Measurements from ENCODE around the gene KDM1A. TPM values are rescaled to one million over a fixed set of nuclear protein-coding genes. Genes with fewer than 3 reads are reported as not detected.

KDM1A gene
- total RNA-seq, 1 experiment from 2014 or later, result 204 TPM

- Histone ChIP-seq H3K27ac (ENCODE audit: insufficient read length, low read depth, low read length) (no peak overlapping the region), H3K4me1 (ENCODE audit: insufficient read depth, low read length) (no peaks in the 10 kb centered on the region), H2BK5ac (ENCODE audit: insufficient read length, low read length) (no peak overlapping the region), H3K27me3 (ENCODE audit: insufficient read depth, low read length) (no peaks in the 10 kb centered on the region), H3T11ph (ENCODE audit: low read length) (no peak overlapping the region), H4K5ac (ENCODE audit: insufficient read length, low read depth, low read length) (no peak overlapping the region), H3K79me2 (ENCODE audit: insufficient read depth, low read length) (peaks cover 80% of the 10 kb centered on the region), H3K9ac (ENCODE audit: extremely low read depth, insufficient read length, low read length) (no peak overlapping the region), H3K4me2 (ENCODE audit: insufficient read depth, insufficient read length, low read length) (no peak overlapping the region), H4K91ac (ENCODE audit: insufficient read length, low read depth, low read length) (no peak overlapping the region), H2BK12ac (ENCODE audit: insufficient read length, low read depth, low read length) (no peak overlapping the region), H3K4ac (ENCODE audit: low read depth, low read length) (no peak overlapping the region), H3K18ac (ENCODE audit: insufficient read length, low read depth, low read length) (no peak overlapping the region), H3K79me1 (ENCODE audit: insufficient read depth, low read depth, low read length, poor library complexity, severe bottlenecking) (no peaks in the 10 kb centered on the region), H2AK5ac (ENCODE audit: insufficient read length, low read length) (no peak overlapping the region), H3K56ac (ENCODE audit: insufficient read length, low read depth, low read length) (no peak overlapping the region), H3K23me2 (ENCODE audit: insufficient read length, low read depth, low read length, poor library complexity, severe bottlenecking) (no peaks in the 10 kb centered on the region), H2AFZ (ENCODE audit: low read length) (no peak overlapping the region), H4K20me1 (ENCODE audit: control insufficient read depth, insufficient read depth, insufficient read length) (no peaks in the 10 kb centered on the region), H2BK15ac (ENCODE audit: low read depth, low read length) (no peak overlapping the region), H3K14ac (ENCODE audit: insufficient read depth, low read length) (no peak overlapping the region), H3K23ac (ENCODE audit: insufficient read length, low read depth, low read length) (no peak overlapping the region), H4K8ac (replicated peaks; ENCODE audit: insufficient read length, low read depth, low read length) (no peak overlapping the region), H2BK120ac (ENCODE audit: low read depth, low read length, poor library complexity, severe bottlenecking) (no peak overlapping the region), H3K9me3 (ENCODE audit: control insufficient read depth, low read depth, low read length) (no peaks in the 10 kb centered on the region), H2BK20ac (ENCODE audit: low read depth, low read length, poor library complexity, severe bottlenecking) (no peak overlapping the region)
- no peak overlapping the region for H3K4me3 Mint-ChIP-seq
- no peak overlapping the region; a peak in 1 of 7 replicates for H3K27ac Mint-ChIP-seq
- peaks cover 21 to 22% of the 10 kb centered on the region in 2 experiments for H3K9me3 Mint-ChIP-seq
- H3K27me3 Mint-ChIP-seq (ENCODE audit: low read depth), result no peaks in the 10 kb centered on the region
- no peak for TF ChIP-seq CTCF (conservative IDR thresholded peaks at IDR 0.05)
- peaks cover 24 to 35% (median 25%) of the 10 kb centered on the region in 3 experiments for H3K36me3 Mint-ChIP-seq (ENCODE audit: insufficient read depth in 1 of 3, low read depth in 3 of 3)
- DNase-seq, result no peak
- no CpG with 5 or more reads among the region's 2 CpGs for WGBS (ENCODE audit: extremely low coverage, insufficient read length, low lambda C conversion rate)
- peaks cover 32 to 41% of the 10 kb centered on the region in 2 experiments for H3K4me1 Mint-ChIP-seq
Measured at GRCh38 chr1:23026568-23026967, 7.3 kb downstream of the KDM1A start.

All from H9 (cell line).